Activated naive CD4-positive, alpha-beta T cell treated with anti-CD3 and anti-CD28 coated beads for 36 hours (primary cell): ENCODE measurements around the gene SCN8A. TPM values are rescaled to one million over a fixed set of nuclear protein-coding genes. Genes with fewer than 3 reads are reported as not detected.
"Not testable (repeated sequence)": the region's sequence is repeated elsewhere in the genome, so short reads cannot be mapped to it uniquely, and the experiment has no call there.

Source experiments
- CTCF ChIA-PET: fragments of 350-600 bp; sonication (Branson Sonifier 250); formaldehyde crosslinking; loops from one replicate; lab custom pipeline; 2021; ENCODE audit warnings: antibody characterized with exemption; lab: Charles Lee
- DNase-seq: peaks from one replicate; pipeline ENCODE4 v3.0.0-alpha.2; 2020
- H3K27ac Mint-ChIP-seq: one replicate; pipeline ENCODE4 v1.8.0; 2021; ENCODE audit warnings: mild to moderate bottlenecking, mixed read lengths
- H3K27me3 Mint-ChIP-seq: one replicate; pipeline ENCODE4 v1.8.0; 2021; ENCODE audit warnings: low read depth, mixed read lengths
- H3K36me3 Mint-ChIP-seq: one replicate; pipeline ENCODE4 v1.8.0; 2021; ENCODE audit warnings: low read depth, mixed read lengths
- H3K4me1 Mint-ChIP-seq: one replicate; pipeline ENCODE4 v1.8.0; 2021; ENCODE audit warnings: low read depth, mixed read lengths
- H3K4me3 Mint-ChIP-seq: one replicate; pipeline ENCODE4 v1.8.0; 2021; ENCODE audit warnings: mild to moderate bottlenecking, moderate library complexity, mixed read lengths
- H3K9me3 Mint-ChIP-seq: one replicate; pipeline ENCODE4 v1.8.0; 2021; ENCODE audit warnings: mixed read lengths
- intact Hi-C: fragments of 100-400 bp; cut with micrococcal nuclease; formaldehyde crosslinking; loops from one replicate; pipeline ENCODE4 v1.15.1; 2023
- total RNA-seq, 2 experiments: library from RNA; stranded (reverse); gene quantifications; one replicate each; pipeline ENCODE4 v1.2.3, GENCODE V29; 2021

The SCN8A gene
- total RNA-seq, 2 experiments from 2014 or later = 0.42 to 0.50 TPM

- intact Hi-C loops = loop anchor here (2.0 to 10.0 kb wide), 3 partner anchors 232 to 429 kb away; partner anchors contain the start of genes GALNT6 and SCN8A
- DNase-seq = peak; percentile 50
- H3K4me1 Mint-ChIP-seq = peaks cover 28% of the 10 kb centered on the region
- no peaks in the 10 kb centered on the region for H3K9me3 Mint-ChIP-seq
- H3K27me3 Mint-ChIP-seq = no peaks in the 10 kb centered on the region
- H3K27ac Mint-ChIP-seq = no peak overlapping the region
- H3K36me3 Mint-ChIP-seq = no peaks in the 10 kb centered on the region
- H3K4me3 Mint-ChIP-seq = no peak overlapping the region
- CTCF ChIA-PET = interaction anchor here (0.6 to 2.5 kb wide), 22 partner anchors 8 to 429 kb away, joined by 3 to 16 read pairs (median 5); a partner anchor contains a TSS
These were observed 233.0 kb downstream of the SCN8A start for GRCh38 chr12:51823875-51824565.

GRCh38 chr12:51825216-51825615, 234.2 kb downstream of the SCN8A start:
- Mint-ChIP-seq H3K4me1 (peaks cover 21% of the 10 kb centered on the region), H3K27me3 (no peaks in the 10 kb centered on the region), H3K9me3 (no peaks in the 10 kb centered on the region), H3K27ac (no peak overlapping the region), H3K4me3 (no peak overlapping the region), H3K36me3 (no peaks in the 10 kb centered on the region)
- intact Hi-C loops = loop anchor here (2.0 to 10.0 kb wide), 2 partner anchors 292 to 430 kb away; partner anchors contain the start of gene GALNT6
- CTCF ChIA-PET = interaction anchor here (1.7 to 2.5 kb wide), 4 partner anchors 12 to 404 kb away, joined by 6 to 16 read pairs (median 8); no protein-coding TSS in a partner anchor
- no peak for DNase-seq

GRCh38 chr12:51826881-51827280, 235.8 kb downstream of the SCN8A start:
- intact Hi-C loops = loop anchor here (1.0 to 10.0 kb wide), 2 partner anchors 196 to 432 kb away; partner anchors contain the start of gene GALNT6
- no peaks in the 10 kb centered on the region for H3K36me3 Mint-ChIP-seq
- no peak overlapping the region for H3K4me3 Mint-ChIP-seq
- no peaks in the 10 kb centered on the region for H3K9me3 Mint-ChIP-seq
- no peak overlapping the region for H3K27ac Mint-ChIP-seq
- peaks cover 21% of the 10 kb centered on the region for H3K4me1 Mint-ChIP-seq
- CTCF ChIA-PET = interaction anchor here (0.6 to 0.7 kb wide), 2 partner anchors 48 to 400 kb away, joined by 4 to 6 read pairs; no protein-coding TSS in a partner anchor
- peaks cover 2% of the 10 kb centered on the region for H3K27me3 Mint-ChIP-seq
- no peak for DNase-seq

- CTCF ChIA-PET = interaction anchor here (0.5 to 1.3 kb wide), 2 partner anchors 20 to 165 kb away, joined by 3 read pairs; partner anchors contain the start of gene FIGNL2
- Mint-ChIP-seq H3K27ac (peak overlapping the region; percentile 55), H3K9me3 (no peaks in the 10 kb centered on the region), H3K4me3 (no peak overlapping the region), H3K27me3 (peaks cover 11% of the 10 kb centered on the region), H3K4me1 (peaks cover 31% of the 10 kb centered on the region), H3K36me3 (no peaks in the 10 kb centered on the region)
- DNase-seq = peak; percentile 81
- intact Hi-C loops = loop anchor here (1.0 to 10.0 kb wide), 4 partner anchors 47 to 433 kb away; partner anchors contain the start of gene GALNT6
These were observed 237.1 kb downstream of the SCN8A start for GRCh38 chr12:51827925-51828818.

- no peak overlapping the region for H3K4me3 Mint-ChIP-seq
- H3K27me3 Mint-ChIP-seq = peaks cover 20% of the 10 kb centered on the region
- no peaks in the 10 kb centered on the region for H3K36me3 Mint-ChIP-seq
- peaks cover 35% of the 10 kb centered on the region for H3K4me1 Mint-ChIP-seq
- intact Hi-C loops = loop anchor here (2.0 to 10.0 kb wide), 2 partner anchors 46 to 434 kb away; partner anchors contain the start of gene GALNT6
- H3K27ac Mint-ChIP-seq = no peak overlapping the region
- H3K9me3 Mint-ChIP-seq = no peaks in the 10 kb centered on the region
- no peak for DNase-seq
- CTCF ChIA-PET = interaction anchor here (1.3 kb wide), 1 partner anchor 164 kb away, joined by 3 read pairs; no protein-coding TSS in a partner anchor
These were observed 238.0 kb downstream of the SCN8A start for GRCh38 chr12:51829011-51829481.

- Mint-ChIP-seq H3K4me1 (peaks cover 35% of the 10 kb centered on the region), H3K4me3 (no peak overlapping the region), H3K36me3 (no peaks in the 10 kb centered on the region), H3K9me3 (no peaks in the 10 kb centered on the region), H3K27ac (no peak overlapping the region), H3K27me3 (peaks cover 23% of the 10 kb centered on the region)
- CTCF ChIA-PET = interaction anchor here (4.0 kb wide), 1 partner anchor 9 kb away, joined by 16 read pairs; no protein-coding TSS in a partner anchor
- no peak for DNase-seq
- intact Hi-C loops = loop anchor here (2.0 to 10.0 kb wide), 2 partner anchors 45 to 435 kb away; partner anchors contain the start of gene GALNT6
These were observed 238.6 kb downstream of the SCN8A start for GRCh38 chr12:51829641-51830040.

- DNase-seq, intact Hi-C loops, H3K27ac Mint-ChIP-seq, H3K9me3 Mint-ChIP-seq, H3K4me3 Mint-ChIP-seq, H3K36me3 Mint-ChIP-seq: not testable (repeated sequence)
- CTCF ChIA-PET = interaction anchor here (0.7 to 4.0 kb wide), 5 partner anchors 8 to 131 kb away, joined by 3 to 16 read pairs (median 3); no protein-coding TSS in a partner anchor
- Mint-ChIP-seq H3K27me3 (peaks cover 27% of the 10 kb centered on the region), H3K4me1 (peaks cover 33% of the 10 kb centered on the region)
These were observed 240.8 kb downstream of the SCN8A start for GRCh38 chr12:51831817-51832216.

GRCh38 chr12:51832354-51833107, 241.5 kb downstream of the SCN8A start:
- Mint-ChIP-seq H3K4me3 (no peak overlapping the region), H3K4me1 (peaks cover 26% of the 10 kb centered on the region), H3K27me3 (peaks cover 27% of the 10 kb centered on the region), H3K9me3 (no peaks in the 10 kb centered on the region), H3K27ac (no peak overlapping the region), H3K36me3 (no peaks in the 10 kb centered on the region)
- CTCF ChIA-PET = interaction anchor here (0.7 to 4.0 kb wide), 4 partner anchors 9 to 130 kb away, joined by 3 to 16 read pairs (median 6); no protein-coding TSS in a partner anchor
- intact Hi-C loops = no loop called here
- no peak for DNase-seq

- Mint-ChIP-seq H3K36me3 (no peaks in the 10 kb centered on the region), H3K4me1 (peaks cover 15% of the 10 kb centered on the region), H3K27ac (no peak overlapping the region), H3K9me3 (no peaks in the 10 kb centered on the region), H3K4me3 (no peak overlapping the region), H3K27me3 (peaks cover 27% of the 10 kb centered on the region)
- no peak for DNase-seq
- CTCF ChIA-PET = interaction anchor here (1.0 to 4.0 kb wide), 3 partner anchors 10 to 42 kb away, joined by 3 to 16 read pairs (median 8); no protein-coding TSS in a partner anchor
- intact Hi-C loops = no loop called here
These were observed 242.6 kb downstream of the SCN8A start for GRCh38 chr12:51833448-51834227.

- H3K4me1 Mint-ChIP-seq = peaks cover 13% of the 10 kb centered on the region
- peaks cover 29% of the 10 kb centered on the region for H3K27me3 Mint-ChIP-seq
- H3K36me3 Mint-ChIP-seq = no peaks in the 10 kb centered on the region
- no peak for DNase-seq
- CTCF ChIA-PET = interaction anchor here (0.6 to 1.5 kb wide), 2 partner anchors 11 to 44 kb away, joined by 3 to 4 read pairs; no protein-coding TSS in a partner anchor
- intact Hi-C loops = no loop called here
- H3K4me3 Mint-ChIP-seq = no peak overlapping the region
- H3K9me3 Mint-ChIP-seq = no peaks in the 10 kb centered on the region
- H3K27ac Mint-ChIP-seq = no peak overlapping the region
These were observed 243.4 kb downstream of the SCN8A start for GRCh38 chr12:51834411-51834810.
